CD4-positive, CD25-positive, alpha-beta regulatory T cell (primary cell): ENCODE data around the gene GPR137. TPM values are rescaled to one million over a fixed set of nuclear protein-coding genes. Genes with fewer than 3 reads are reported as not detected.

ENCODE experiments used
- ATAC-seq, 2 donors: fragments of 150-1000 bp; cut with Tn5 transposase; one replicate each; pipeline ENCODE4 v1.10.0; 2021; ENCODE audit warnings: low read depth in 2 of 2, moderate number of reproducible peaks in 2 of 2, moderate library complexity in 1 of 2
- DNase-seq, 3 donors: peaks; one replicate each; pipeline versions ENCODE4 v3.0.0 to v3.0.0-alpha.2; 2012 to 2022; ENCODE audit warnings: mixed read lengths in 1 of 3
- H3K27ac ChIP-seq: one replicate; pipeline ENCODE4 v1.7.0; 2013; ENCODE audit warnings: mild to moderate bottlenecking, low read length; ENCODE audit not compliant: insufficient read depth, poor library complexity, severe bottlenecking
- H3K27me3 ChIP-seq: one replicate; pipeline ENCODE4 v1.7.0; 2013; ENCODE audit warnings: low read length; ENCODE audit not compliant: control insufficient read depth, insufficient read depth
- H3K36me3 ChIP-seq: one replicate; pipeline ENCODE4 v1.7.0; 2013; ENCODE audit warnings: mild to moderate bottlenecking, low read length, moderate library complexity; ENCODE audit not compliant: control insufficient read depth, insufficient read depth
- H3K4me1 ChIP-seq: 2 replicates; pipeline ENCODE4 v1.7.0; 2013; ENCODE audit warnings: mild to moderate bottlenecking, low read length; ENCODE audit not compliant: insufficient read depth, control insufficient read depth, poor library complexity, severe bottlenecking
- H3K4me3 ChIP-seq: one replicate; pipeline ENCODE4 v1.7.0; 2013; ENCODE audit warnings: low read depth, mild to moderate bottlenecking, low read length, moderate library complexity
- H3K9me3 ChIP-seq, 2 experiments: 1 replicate in 1 of 2; 2 replicates in 1 of 2; pipeline ENCODE4 v1.7.0; 2013; ENCODE audit warnings: low read length in 2 of 2, mild to moderate bottlenecking in 1 of 2, moderate library complexity in 1 of 2; ENCODE audit not compliant: control insufficient read depth in 2 of 2
- H3K27ac Mint-ChIP-seq, 3 donors: one replicate each; pipeline ENCODE4 v1.8.0; 2020 to 2022; ENCODE audit warnings: mild to moderate bottlenecking in 3 of 3, mixed read lengths in 3 of 3, moderate library complexity in 2 of 3
- H3K27me3 Mint-ChIP-seq: one replicate; pipeline ENCODE4 v1.8.0; 2022; ENCODE audit warnings: mild to moderate bottlenecking, mixed read lengths
- H3K36me3 Mint-ChIP-seq: one replicate; pipeline ENCODE4 v1.8.0; 2020; ENCODE audit warnings: mixed read lengths
- H3K4me1 Mint-ChIP-seq, 4 donors: one replicate each; pipeline ENCODE4 v1.8.0; 2020 to 2022; ENCODE audit warnings: mixed read lengths in 4 of 4, mild to moderate bottlenecking in 1 of 4
- H3K4me3 Mint-ChIP-seq, 4 donors: one replicate each; pipeline ENCODE4 v1.8.0; 2020 to 2022; ENCODE audit warnings: mild to moderate bottlenecking in 4 of 4, mixed read lengths in 4 of 4, moderate library complexity in 3 of 4
- H3K9me3 Mint-ChIP-seq, 7 donors: one replicate each; pipeline ENCODE4 v1.8.0; 2020 to 2022; ENCODE audit warnings: mixed read lengths in 7 of 7, mild to moderate bottlenecking in 3 of 7, moderate library complexity in 2 of 7
- polyA plus RNA-seq, 4 donors: library from polyadenylated mRNA; unstranded; fragments of 300-500 nt; fragmentation: Illumina TruSeq; gene quantifications; one replicate each; pipeline ENCODE4 v1.2.3, GENCODE V29; 2021
- total RNA-seq: library from RNA; stranded (reverse); gene quantifications from one replicate; pipeline ENCODE4 v1.2.3, GENCODE V29; 2022

Gene GPR137
- total and polyA plus RNA-seq, 5 donors from 2014 or later: 4.1 to 26.0 (median 6.5) TPM

DNA sequence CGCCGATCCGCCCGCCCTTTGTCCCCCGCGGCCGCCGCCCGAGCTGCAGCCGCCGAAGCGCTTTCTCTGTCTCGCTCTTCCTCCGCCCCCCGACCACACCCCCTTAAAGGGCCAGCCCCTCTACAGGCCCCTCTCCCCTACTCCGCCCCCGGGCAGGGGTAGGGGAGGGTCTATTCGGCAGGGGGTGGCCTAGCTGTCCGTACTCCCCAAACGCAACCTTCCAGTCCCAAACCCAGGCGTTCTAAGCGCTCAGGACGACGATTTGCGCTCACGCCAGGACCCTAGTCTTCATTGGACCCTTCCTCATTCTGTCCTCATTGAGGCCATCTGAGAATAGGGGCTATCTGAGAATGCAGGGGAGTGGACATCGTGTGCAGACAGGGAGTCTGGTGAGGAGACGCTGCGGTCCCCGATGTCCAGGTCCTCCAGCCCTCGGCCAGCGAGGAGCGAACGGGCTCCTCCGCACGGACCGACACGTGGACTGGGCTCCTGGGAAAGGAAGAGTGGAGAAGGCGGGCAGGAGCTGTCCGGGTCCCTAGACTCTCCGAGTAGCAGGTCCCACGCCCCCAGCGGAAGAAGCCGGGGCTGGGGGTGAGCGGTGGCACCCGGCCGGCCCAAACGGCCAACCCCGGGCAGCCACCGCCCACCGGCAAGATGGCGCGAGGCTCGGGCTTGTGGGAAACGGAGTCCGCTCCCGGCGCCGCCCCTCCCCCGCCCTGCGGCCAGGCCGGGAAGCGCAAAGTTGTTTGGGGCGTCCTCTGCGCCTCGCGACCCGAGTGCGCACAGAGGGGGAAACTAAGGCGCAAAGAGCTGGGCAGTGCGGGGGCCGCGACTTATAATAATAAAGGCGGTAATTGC is 38.5 kb upstream of the GPR137 start, which contains the start of gene PPP1R14B:
Gene PPP1R14B (minus strand): TSS at position 73 of the 858 bp plus-strand sequence. CDS start 270 bp downstream, outside the sequence.
- Mint-ChIP-seq H3K27me3 (no peaks in the 10 kb centered on the region), H3K27ac (peak within 1 kb of the TSS; percentile 44 to 86 (median 85)), H3K9me3 (peaks cover 0 to 2% (median 0%) of the 10 kb centered on the region in 7 donors), H3K4me3 (peak within 1 kb of the TSS; percentile 83 to 92 (median 90)), H3K36me3 (no peaks in the 10 kb centered on the region), H3K4me1 (peaks cover 0 to 54% (median 20%) of the 10 kb centered on the region in 4 donors)
- peak; percentile 71 to 84 (median 78) for DNase-seq
- peaks cover 4% of the 10 kb centered on the region for H3K36me3 ChIP-seq
- peak within 1 kb of the TSS; percentile 64 for H3K27ac ChIP-seq
- H3K4me1 ChIP-seq: peaks cover 59% of the 10 kb centered on the region
- peak; percentile 62 to 65 for ATAC-seq
- peak within 1 kb of the TSS; percentile 87 for H3K4me3 ChIP-seq
- no peaks in the 10 kb centered on the region for H3K27me3 ChIP-seq
- H3K9me3 ChIP-seq: no peaks in the 10 kb centered on the region

GRCh38 chr11:64247729-64248531 is 37.7 kb upstream of the GPR137 start:
- H3K4me1 Mint-ChIP-seq: peaks cover 0 to 49% (median 18%) of the 10 kb centered on the region in 4 donors
- H3K9me3 Mint-ChIP-seq: peaks cover 0 to 2% (median 0%) of the 10 kb centered on the region in 7 donors
- Histone ChIP-seq H3K9me3 (no peaks in the 10 kb centered on the region), H3K27me3 (no peaks in the 10 kb centered on the region), H3K4me1 (peaks cover 57% of the 10 kb centered on the region), H3K4me3 (no peak overlapping the region), H3K27ac (no peak overlapping the region), H3K36me3 (peaks cover 4% of the 10 kb centered on the region)
- ATAC-seq (no peak), DNase-seq (no peak)
- H3K36me3 Mint-ChIP-seq: no peaks in the 10 kb centered on the region
- H3K27me3 Mint-ChIP-seq: no peaks in the 10 kb centered on the region
- peak overlapping the region; percentile 66 to 92 (median 84) for H3K4me3 Mint-ChIP-seq
- peak overlapping the region in 2 of 3 donors; percentile 12 to 86 for H3K27ac Mint-ChIP-seq

GRCh38 chr11:64248578-64248977 is 37.1 kb upstream of the GPR137 start:
- Histone ChIP-seq H3K27me3 (no peaks in the 10 kb centered on the region), H3K4me3 (no peak overlapping the region), H3K27ac (no peak overlapping the region), H3K9me3 (no peaks in the 10 kb centered on the region), H3K4me1 (peaks cover 57% of the 10 kb centered on the region), H3K36me3 (no peaks in the 10 kb centered on the region)
- peaks cover 0 to 45% (median 15%) of the 10 kb centered on the region in 4 donors for H3K4me1 Mint-ChIP-seq
- H3K27me3 Mint-ChIP-seq: no peaks in the 10 kb centered on the region
- DNase-seq (no peak), ATAC-seq (no peak)
- peaks cover 0 to 2% (median 0%) of the 10 kb centered on the region in 7 donors for H3K9me3 Mint-ChIP-seq
- H3K4me3 Mint-ChIP-seq: peak overlapping the region; percentile 3 to 92 (median 52)
- H3K27ac Mint-ChIP-seq: no peak overlapping the region
- no peaks in the 10 kb centered on the region for H3K36me3 Mint-ChIP-seq

- no peaks in the 10 kb centered on the region for H3K36me3 Mint-ChIP-seq
These were observed 36.6 kb upstream of the GPR137 start for GRCh38 chr11:64249038-64249437.

DNA sequence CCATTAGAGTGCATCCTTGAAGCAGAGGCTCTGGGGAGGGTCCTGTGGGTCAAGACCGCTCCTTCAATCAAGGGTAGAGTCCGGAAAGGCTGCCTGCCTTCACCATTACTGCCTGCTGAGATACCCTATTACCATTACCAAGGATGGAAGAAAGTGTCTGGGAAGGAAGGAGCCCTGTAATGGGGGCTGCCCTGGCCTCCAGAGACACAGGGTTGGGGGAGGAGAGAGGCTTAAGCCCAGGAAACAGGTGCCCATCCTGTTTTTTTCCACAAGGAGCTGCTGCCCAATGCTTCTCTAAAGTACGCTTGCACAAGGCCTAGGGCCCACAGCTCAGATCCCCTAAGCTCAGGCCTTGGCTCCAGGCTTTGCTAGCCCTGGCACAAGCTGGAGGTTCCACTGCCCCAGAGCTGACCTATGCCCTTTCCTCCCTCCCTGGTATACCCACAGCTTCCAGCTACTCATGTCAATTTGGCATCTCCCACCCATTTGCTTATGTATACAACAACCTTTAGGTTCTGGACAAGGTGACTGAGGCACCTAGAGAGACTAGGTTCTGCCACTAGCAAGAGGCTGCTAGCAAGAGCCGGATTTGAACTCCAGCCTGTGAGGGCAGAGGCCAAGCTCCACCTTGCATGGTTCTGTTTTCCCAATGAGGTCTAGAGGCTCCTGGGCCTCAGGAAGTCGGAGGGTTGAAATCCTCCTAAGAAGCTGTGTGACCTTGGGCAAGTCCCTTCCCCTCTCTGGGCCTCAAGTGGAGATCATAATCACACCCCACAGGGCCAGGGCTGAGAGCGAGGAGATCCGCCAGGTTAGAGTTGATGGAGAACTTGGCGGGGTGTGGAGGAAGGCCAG is 35.9 kb upstream of the GPR137 start:
- no peaks in the 10 kb centered on the region for H3K9me3 ChIP-seq
- peaks cover 0 to 2% (median 0%) of the 10 kb centered on the region in 7 donors for H3K9me3 Mint-ChIP-seq
- no peak overlapping the region for H3K27ac ChIP-seq
- peaks cover 0 to 43% (median 13%) of the 10 kb centered on the region in 4 donors for H3K4me1 Mint-ChIP-seq
- H3K36me3 ChIP-seq: no peaks in the 10 kb centered on the region
- peak overlapping the region in 2 of 3 donors; percentile 56 to 69 for H3K27ac Mint-ChIP-seq
- no peaks in the 10 kb centered on the region for H3K27me3 ChIP-seq
- H3K4me3 Mint-ChIP-seq: peak overlapping the region; percentile 55 to 90 (median 68)
- H3K27me3 Mint-ChIP-seq: no peaks in the 10 kb centered on the region
- DNase-seq (no peak), ATAC-seq (no peak)
- H3K4me3 ChIP-seq: no peak overlapping the region
- H3K36me3 Mint-ChIP-seq: no peaks in the 10 kb centered on the region
- peaks cover 50% of the 10 kb centered on the region for H3K4me1 ChIP-seq

More at GRCh38 chr11:64249038-64249437, 36.6 kb upstream of the GPR137 start:
- peak overlapping the region in 1 of 3 donors; percentile 76 for H3K27ac Mint-ChIP-seq
- Histone ChIP-seq H3K27me3 (no peaks in the 10 kb centered on the region), H3K4me3 (no peak overlapping the region), H3K27ac (no peak overlapping the region), H3K4me1 (peaks cover 57% of the 10 kb centered on the region), H3K9me3 (no peaks in the 10 kb centered on the region), H3K36me3 (no peaks in the 10 kb centered on the region)
- peak overlapping the region; percentile 22 to 92 (median 36) for H3K4me3 Mint-ChIP-seq
- peaks cover 0 to 45% (median 13%) of the 10 kb centered on the region in 4 donors for H3K4me1 Mint-ChIP-seq
- H3K27me3 Mint-ChIP-seq: no peaks in the 10 kb centered on the region
- ATAC-seq (no peak), DNase-seq (no peak)
- H3K9me3 Mint-ChIP-seq: peaks cover 0 to 2% (median 0%) of the 10 kb centered on the region in 7 donors

DNA sequence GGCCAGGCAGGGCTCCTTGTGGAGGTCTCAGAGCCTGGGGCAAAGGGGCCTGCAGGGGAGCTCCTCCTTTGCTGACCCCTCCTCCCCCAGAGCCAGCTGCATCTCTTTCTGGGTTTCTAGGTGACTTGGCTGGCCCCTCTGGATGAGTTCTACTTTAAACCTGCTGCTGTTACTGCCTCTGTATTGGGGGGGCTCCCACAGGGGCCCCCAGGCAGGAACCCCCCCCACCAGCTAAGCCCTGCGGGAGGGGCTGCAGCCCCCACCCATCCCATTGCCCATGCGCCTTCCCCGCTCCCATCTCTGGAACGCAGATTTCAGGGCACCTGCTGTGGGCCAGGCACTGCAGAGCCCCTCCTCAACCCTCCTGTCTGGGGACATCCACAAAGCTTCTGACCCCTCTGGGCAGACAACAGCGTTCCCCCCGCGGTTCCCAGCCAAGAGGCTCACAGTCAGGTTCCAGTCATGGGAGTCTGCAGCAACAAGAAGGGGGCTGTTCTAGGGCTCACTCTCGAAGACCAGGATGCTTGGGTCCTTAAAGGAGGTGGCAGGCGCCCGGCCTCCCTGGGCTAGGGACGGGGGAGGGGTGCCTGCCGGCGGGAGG is 35.1 kb upstream of the GPR137 start:
- Mint-ChIP-seq H3K4me3 (peak overlapping the region in 3 of 4 donors; percentile 50 to 90 (median 86)), H3K4me1 (peaks cover 0 to 36% (median 13%) of the 10 kb centered on the region in 4 donors), H3K36me3 (no peaks in the 10 kb centered on the region), H3K9me3 (peaks cover 0 to 2% (median 0%) of the 10 kb centered on the region in 7 donors), H3K27ac (no peak overlapping the region), H3K27me3 (no peaks in the 10 kb centered on the region)
- H3K4me1 ChIP-seq: peaks cover 43% of the 10 kb centered on the region
- H3K4me3 ChIP-seq: no peak overlapping the region
- no peaks in the 10 kb centered on the region for H3K27me3 ChIP-seq
- ATAC-seq: no peak
- DNase-seq: no peak
- no peak overlapping the region for H3K27ac ChIP-seq
- no peaks in the 10 kb centered on the region for H3K9me3 ChIP-seq
- no peaks in the 10 kb centered on the region for H3K36me3 ChIP-seq
